ENCODE measurements around the gene NAALADL2.

DNA sequence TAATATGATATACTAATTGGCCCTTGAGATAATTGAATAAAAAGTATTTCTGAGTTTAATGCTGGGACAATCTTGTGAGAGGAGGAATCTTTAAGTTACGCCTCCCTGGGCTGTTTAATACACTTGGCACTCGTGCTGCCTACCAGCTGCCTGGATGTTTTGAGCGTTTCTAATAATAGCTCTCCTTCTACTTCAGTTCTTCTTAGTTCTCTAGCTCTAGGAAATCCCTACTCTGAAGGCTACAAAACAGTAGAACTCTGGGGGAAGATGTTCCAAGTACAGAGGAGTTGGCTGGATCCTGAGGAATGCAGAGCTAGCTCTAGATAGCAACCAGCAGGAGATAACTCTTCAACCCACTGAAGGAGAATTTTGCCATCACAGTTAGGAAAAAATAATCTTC is 3.5 kb downstream of the NAALADL2 start:
- TF ChIP-seq, protein P1, sequence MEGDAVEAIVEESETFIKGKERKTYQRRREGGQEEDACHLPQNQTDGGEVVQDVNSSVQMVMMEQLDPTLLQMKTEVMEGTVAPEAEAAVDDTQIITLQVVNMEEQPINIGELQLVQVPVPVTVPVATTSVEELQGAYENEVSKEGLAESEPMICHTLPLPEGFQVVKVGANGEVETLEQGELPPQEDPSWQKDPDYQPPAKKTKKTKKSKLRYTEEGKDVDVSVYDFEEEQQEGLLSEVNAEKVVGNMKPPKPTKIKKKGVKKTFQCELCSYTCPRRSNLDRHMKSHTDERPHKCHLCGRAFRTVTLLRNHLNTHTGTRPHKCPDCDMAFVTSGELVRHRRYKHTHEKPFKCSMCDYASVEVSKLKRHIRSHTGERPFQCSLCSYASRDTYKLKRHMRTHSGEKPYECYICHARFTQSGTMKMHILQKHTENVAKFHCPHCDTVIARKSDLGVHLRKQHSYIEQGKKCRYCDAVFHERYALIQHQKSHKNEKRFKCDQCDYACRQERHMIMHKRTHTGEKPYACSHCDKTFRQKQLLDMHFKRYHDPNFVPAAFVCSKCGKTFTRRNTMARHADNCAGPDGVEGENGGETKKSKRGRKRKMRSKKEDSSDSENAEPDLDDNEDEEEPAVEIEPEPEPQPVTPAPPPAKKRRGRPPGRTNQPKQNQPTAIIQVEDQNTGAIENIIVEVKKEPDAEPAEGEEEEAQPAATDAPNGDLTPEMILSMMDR (IDR thresholded peaks at IDR 0.05 in 4 of 5, conservative IDR thresholded peaks at IDR 0.05 in 1 of 5) = no peak
- no peak for TF ChIP-seq POLR2A (IDR thresholded peaks at IDR 0.05)

Data from gastrocnemius medialis (tissue), 4 donors.